ENCODE results near the gene H1-8. TPM values are rescaled to one million over a fixed set of nuclear protein-coding genes. Genes with fewer than 3 reads are reported as not detected.
"Not testable (repeated sequence)": the region's sequence is repeated elsewhere in the genome, so short reads cannot be mapped to it uniquely, and the experiment has no call there.

Gene H1-8
- total RNA-seq, 1 donor from 2014 or later, result not detected

- H3K4me3 ChIP-seq (ENCODE audit: low read depth, low read length), result no peak overlapping the region
- TF ChIP-seq CTCF (conservative IDR thresholded peaks at IDR 0.05; ENCODE audit: low read depth, low read length), result no peak
- no peak for DNase-seq (ENCODE audit: low read depth)
These were observed 6.2 kb upstream of the H1-8 start for GRCh38 chr3:129536804-129537203.

DNA sequence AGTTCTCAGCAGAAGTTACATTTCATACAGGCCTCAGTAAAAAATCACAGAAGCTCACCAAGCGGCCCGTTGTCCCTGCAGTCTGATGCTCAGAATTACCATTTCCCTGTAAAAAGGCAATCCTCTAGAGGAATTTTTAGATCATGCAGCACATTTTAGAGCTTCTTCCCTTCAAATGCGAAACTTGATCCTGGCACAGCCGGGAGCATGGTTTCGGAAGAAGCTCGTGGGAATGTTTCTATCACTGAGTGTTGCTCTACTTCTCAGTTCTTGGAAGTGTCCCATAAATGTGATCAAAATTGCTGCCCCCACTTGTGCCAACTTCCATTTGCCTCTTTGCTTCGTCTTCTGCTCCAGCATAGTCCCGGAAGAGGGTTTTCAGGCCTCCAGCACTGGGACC, 3.8 kb upstream of the H1-8 start:
- no peak for TF ChIP-seq CTCF (conservative IDR thresholded peaks at IDR 0.05; ENCODE audit: low read depth, low read length)
- no peak for DNase-seq (ENCODE audit: low read depth)

DNA sequence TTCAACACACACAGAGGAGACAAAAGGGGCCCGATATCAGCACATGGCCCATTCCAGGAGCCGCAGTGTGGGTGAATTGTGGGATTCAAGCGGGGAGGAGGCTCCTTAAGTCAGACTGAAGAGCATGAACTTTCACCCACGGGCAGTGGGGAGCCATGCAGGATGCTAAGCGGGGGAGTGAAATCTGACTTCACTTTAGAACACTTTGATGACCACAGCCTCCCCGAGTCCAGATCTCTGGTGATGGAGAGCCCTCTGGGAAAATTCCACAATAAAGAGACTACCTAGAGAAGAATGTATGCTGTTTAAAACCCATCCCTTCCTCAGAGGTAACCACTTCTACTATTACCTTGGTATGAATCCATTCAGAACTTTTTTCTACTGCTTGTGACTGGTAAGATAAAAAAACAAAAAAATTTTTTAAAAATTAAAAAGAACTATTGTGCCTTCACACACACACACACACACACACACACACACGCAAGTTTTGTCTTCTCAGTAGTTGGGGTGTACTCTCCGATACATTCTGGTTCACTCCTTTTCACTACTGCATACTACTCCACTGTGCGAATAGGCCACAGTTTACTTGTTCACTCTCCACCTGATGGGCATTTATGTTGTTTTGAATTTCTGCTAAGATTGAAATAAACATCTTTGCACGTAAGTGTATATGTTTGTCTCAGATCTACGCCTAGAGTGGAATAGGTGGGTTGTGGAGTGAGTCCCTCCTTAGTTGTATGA, 2.0 kb upstream of the H1-8 start:
- DNase-seq (ENCODE audit: low read depth), result no peak
- TF ChIP-seq CTCF (conservative IDR thresholded peaks at IDR 0.05; ENCODE audit: low read depth, low read length), result no peak
- no peak overlapping the region for H3K4me3 ChIP-seq (ENCODE audit: low read depth, low read length)

More for the DNA sequence above, 3.8 kb upstream of the H1-8 start:
- H3K4me3 ChIP-seq (ENCODE audit: low read depth, low read length), result no peak overlapping the region

DNA sequence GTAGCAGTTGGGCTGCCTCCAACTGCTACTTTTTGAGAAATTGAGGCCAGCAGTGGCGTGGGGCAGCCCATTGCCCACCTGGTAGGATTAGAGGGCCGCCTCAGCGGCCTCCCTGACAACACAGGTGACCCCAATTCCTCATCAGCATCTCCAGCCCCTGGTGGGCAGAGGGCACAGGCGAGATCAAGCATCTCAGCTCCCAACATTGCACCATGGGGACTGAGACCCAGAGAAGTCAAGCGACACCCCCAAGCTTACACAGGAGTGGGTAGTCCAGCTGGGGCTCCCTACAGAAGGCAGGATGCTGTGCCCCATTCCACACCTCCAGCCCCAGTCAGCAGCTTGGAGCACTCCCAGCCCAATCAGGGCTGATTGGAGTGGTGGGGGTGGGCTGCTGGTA, 228 bp upstream of the H1-8 start:
- no peak for TF ChIP-seq CTCF (conservative IDR thresholded peaks at IDR 0.05; ENCODE audit: low read depth, low read length)
- H3K4me3 ChIP-seq (ENCODE audit: low read depth, low read length), result no peak overlapping the region
- no peak for DNase-seq (ENCODE audit: low read depth)

GRCh38 chr3:129543999-129544398, 1.0 kb downstream of the H1-8 start:
- TF ChIP-seq CTCF (conservative IDR thresholded peaks at IDR 0.05; ENCODE audit: low read depth, low read length), result no peak
- no peak for DNase-seq (ENCODE audit: low read depth)
- no peak overlapping the region for H3K4me3 ChIP-seq (ENCODE audit: low read depth, low read length)

DNA sequence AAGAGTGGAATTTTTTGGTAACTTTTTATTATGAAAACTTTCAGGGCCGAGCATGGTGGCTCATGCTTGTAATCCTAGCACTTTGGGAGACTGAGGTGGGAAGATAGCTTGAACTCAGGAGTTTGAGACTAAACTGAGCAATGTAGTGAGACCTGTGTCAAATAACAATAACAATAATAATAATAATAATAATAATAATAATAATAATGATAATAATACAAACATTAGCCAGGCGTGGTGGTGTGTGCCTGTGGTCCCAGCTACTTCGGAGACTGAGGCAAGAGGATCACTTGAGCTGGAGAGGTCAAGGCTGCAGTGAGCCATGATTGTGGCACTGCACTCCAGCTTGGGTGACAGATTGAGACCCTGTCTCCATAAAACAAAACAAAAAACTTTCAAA, 3.0 kb downstream of the H1-8 start:
- H3K4me3 ChIP-seq (ENCODE audit: low read depth, low read length); DNase-seq (ENCODE audit: low read depth): not testable (repeated sequence)

DNA sequence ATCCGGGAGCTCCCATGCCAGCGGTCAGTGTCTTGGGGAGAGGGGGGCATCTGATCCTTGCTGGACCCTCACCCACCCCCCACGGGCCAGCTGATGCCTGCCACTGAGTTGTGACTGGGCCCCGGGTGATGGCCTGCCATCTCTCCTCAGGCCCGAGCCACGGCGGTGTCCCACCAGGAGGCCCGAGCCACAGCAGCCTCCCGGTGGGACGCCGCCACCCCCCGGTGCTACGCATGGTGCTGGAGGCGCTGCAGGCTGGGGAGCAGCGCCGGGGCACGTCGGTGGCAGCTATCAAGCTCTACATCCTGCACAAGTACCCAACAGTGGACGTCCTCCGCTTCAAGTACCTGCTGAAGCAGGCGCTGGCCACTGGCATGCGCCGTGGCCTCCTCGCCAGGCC, 4.3 kb downstream of the H1-8 start:
- H3K4me3 ChIP-seq (ENCODE audit: low read depth, low read length), result no peak overlapping the region
- no peak for TF ChIP-seq CTCF (conservative IDR thresholded peaks at IDR 0.05; ENCODE audit: low read depth, low read length)
- DNase-seq (ENCODE audit: low read depth), result no peak

Data from epithelial cell of proximal tubule (primary cell).